MCF 10A (cell line): Measurements from ENCODE around the gene ZNF135. TPM values are rescaled to one million over a fixed set of nuclear protein-coding genes. Genes with fewer than 3 reads are reported as not detected.

Source experiments
- BruUV-seq: library from RNA; stranded (reverse); fragments of 400-500 nt; replicated peaks from 2 replicates; lab custom pipeline; 2021; lab: Mats Ljungman, UMichigan
- CTCF ChIA-PET: fragments of 300-600 bp; sonication (Branson Sonifier 250); formaldehyde crosslinking; extraction: SDS; loops from one replicate; lab custom pipeline; 2021; ENCODE audit warnings: antibody characterized with exemption, inconsistent platforms; lab: Yijun Ruan, JAX
- POLR2A ChIA-PET: fragments of 300-600, 350-650 bp; sonication (Branson Sonifier 250); formaldehyde crosslinking; extraction: SDS; loops from one replicate; lab custom pipeline; 2020; ENCODE audit warnings: antibody characterized with exemption, inconsistent platforms; lab: Yijun Ruan, JAX
- DNase-seq: peaks from one replicate; pipeline ENCODE4 v3.0.0-alpha.2; 2018; ENCODE audit not compliant: unreplicated experiment
- H3K27ac Mint-ChIP-seq: one replicate; pipeline ENCODE4 v1.8.0; 2022; ENCODE audit warnings: mild to moderate bottlenecking, low read depth, mixed read lengths; ENCODE audit not compliant: unreplicated experiment
- H3K27me3 Mint-ChIP-seq: one replicate; pipeline ENCODE4 v1.8.0; 2022; ENCODE audit warnings: mixed read lengths; ENCODE audit not compliant: insufficient read depth, unreplicated experiment
- H3K36me3 Mint-ChIP-seq: one replicate; pipeline ENCODE4 v1.8.0; 2022; ENCODE audit warnings: mild to moderate bottlenecking, moderate library complexity, mixed read lengths; ENCODE audit not compliant: insufficient read depth, unreplicated experiment
- H3K4me1 Mint-ChIP-seq: one replicate; pipeline ENCODE4 v1.8.0; 2022; ENCODE audit warnings: mixed read lengths; ENCODE audit not compliant: insufficient read depth, unreplicated experiment
- H3K4me3 Mint-ChIP-seq: one replicate; pipeline ENCODE4 v1.8.0; 2022; ENCODE audit warnings: mild to moderate bottlenecking, moderate library complexity, mixed read lengths; ENCODE audit not compliant: unreplicated experiment
- H3K9me3 Mint-ChIP-seq: one replicate; pipeline ENCODE4 v1.8.0; 2022; ENCODE audit warnings: mixed read lengths; ENCODE audit not compliant: unreplicated experiment
- CTCF ChIP-seq: fragments of 200-600 bp; IDR thresholded peaks from one replicate; pipeline ENCODE4 v1.8.0; 2022; ENCODE audit warnings: antibody characterized with exemption, mild to moderate bottlenecking; ENCODE audit not compliant: unreplicated experiment
- intact Hi-C: fragments of 100-400 bp; cut with micrococcal nuclease; formaldehyde crosslinking; loops from 2 replicates; pipeline ENCODE4 v1.14.1; 2022
- total RNA-seq: library from RNA; stranded (reverse); gene quantifications from 2 replicates; pipeline ENCODE4 v1.2.3, GENCODE V29; 2022

ZNF135 gene
- total RNA-seq, 1 experiment from 2014 or later = not detected

- no peak overlapping the region for H3K4me3 Mint-ChIP-seq
- BruUV-seq = no TSS peak
Observed at GRCh38 chr19:58093071-58093470, 34.0 kb downstream of the ZNF135 start.

DNA sequence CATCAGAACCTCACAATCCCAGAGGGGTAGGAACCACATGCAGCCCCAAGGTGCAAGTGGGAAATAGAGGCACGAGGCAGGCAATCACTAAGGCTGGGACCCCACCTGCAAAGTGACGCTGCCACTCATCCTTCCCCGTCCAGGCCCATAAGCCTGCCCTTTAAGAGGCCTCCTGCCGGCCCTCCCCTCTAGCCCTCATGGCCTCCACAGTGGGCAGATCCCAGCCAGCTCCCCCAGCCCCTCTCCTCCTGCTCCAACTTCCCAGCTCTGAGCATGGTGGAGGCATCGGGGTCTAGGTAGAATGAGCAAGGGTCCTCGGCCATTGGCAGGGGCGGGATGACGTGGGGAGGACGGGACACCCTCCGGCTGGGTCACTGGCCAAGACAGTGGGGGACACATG is 36.2 kb downstream of the ZNF135 start:
- CTCF ChIA-PET = interaction anchor here (0.6 kb wide), 1 partner anchor 34 kb away, joined by 3 read pairs; no protein-coding TSS in a partner anchor
- peaks cover 23% of the 10 kb centered on the region for H3K9me3 Mint-ChIP-seq
- BruUV-seq = no TSS peak

More at GRCh38 chr19:58093071-58093470, 34.0 kb downstream of the ZNF135 start:
- Mint-ChIP-seq H3K27ac (no peak overlapping the region), H3K4me1 (no peaks in the 10 kb centered on the region), H3K9me3 (peaks cover 16% of the 10 kb centered on the region), H3K36me3 (no peaks in the 10 kb centered on the region), H3K27me3 (no peaks in the 10 kb centered on the region)
- no peak for DNase-seq
- TF ChIP-seq CTCF = no peak
- intact Hi-C loops = no loop called here
- POLR2A ChIA-PET = no interaction called here
- CTCF ChIA-PET = interaction anchor here (0.6 kb wide), 1 partner anchor 899 kb away, joined by 3 read pairs; no protein-coding TSS in a partner anchor

DNA sequence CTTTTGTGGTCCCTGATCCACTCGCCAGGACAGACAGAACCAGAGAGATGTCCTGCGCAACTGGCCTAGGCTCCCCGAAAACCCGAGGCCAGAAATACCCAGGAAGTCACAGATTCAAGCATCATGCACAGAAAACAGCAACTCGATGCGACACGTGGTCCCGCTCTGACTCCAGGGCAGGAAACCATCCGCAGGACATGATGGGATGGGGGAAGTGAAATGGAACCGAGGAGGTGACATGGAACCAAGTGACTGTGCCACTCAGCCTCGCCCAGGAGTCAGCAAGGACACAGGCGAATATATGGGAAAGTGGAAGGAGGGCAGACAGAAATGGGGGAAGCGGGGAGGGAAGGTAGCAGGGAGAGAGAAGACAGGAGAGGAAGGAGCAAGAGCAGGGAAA is 37.8 kb downstream of the ZNF135 start:
- H3K4me1 Mint-ChIP-seq = no peaks in the 10 kb centered on the region
- TF ChIP-seq CTCF = no peak
- H3K9me3 Mint-ChIP-seq = peaks cover 23% of the 10 kb centered on the region
- ChIA-PET POLR2A (no interaction called here), CTCF (no interaction called here)
- intact Hi-C loops = no loop called here
- H3K36me3 Mint-ChIP-seq = no peaks in the 10 kb centered on the region
- no peaks in the 10 kb centered on the region for H3K27me3 Mint-ChIP-seq
- BruUV-seq = no TSS peak
- H3K4me3 Mint-ChIP-seq = no peak overlapping the region
- no peak overlapping the region for H3K27ac Mint-ChIP-seq
- DNase-seq = no peak

More for the DNA sequence above, 36.2 kb downstream of the ZNF135 start:
- DNase-seq = no peak
- H3K27me3 Mint-ChIP-seq = no peaks in the 10 kb centered on the region
- no peak overlapping the region for H3K27ac Mint-ChIP-seq
- H3K4me1 Mint-ChIP-seq = no peaks in the 10 kb centered on the region
- H3K4me3 Mint-ChIP-seq = no peak overlapping the region
- POLR2A ChIA-PET = no interaction called here
- no peaks in the 10 kb centered on the region for H3K36me3 Mint-ChIP-seq
- intact Hi-C loops = no loop called here
- TF ChIP-seq CTCF = no peak

DNA sequence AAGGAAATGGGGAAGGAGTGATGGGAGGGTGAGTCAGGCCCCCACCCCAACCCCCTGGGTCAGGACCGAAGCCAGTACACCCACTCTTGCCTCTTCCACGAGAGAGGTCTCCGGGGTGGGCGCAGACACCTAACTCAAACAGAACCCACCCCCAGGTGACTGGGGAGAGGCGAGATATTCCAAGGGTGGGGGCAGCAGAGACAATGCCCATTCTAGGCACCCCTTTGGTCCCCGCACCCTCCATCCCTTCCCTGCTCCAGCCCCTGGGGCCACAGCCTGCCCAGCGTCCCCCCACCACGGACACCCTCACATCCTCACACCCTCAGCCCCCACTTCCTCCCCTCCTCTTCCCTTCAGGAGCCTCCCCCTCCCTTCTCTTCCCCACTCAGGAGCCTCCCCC is 38.3 kb downstream of the ZNF135 start:
- no TSS peak for BruUV-seq
- TF ChIP-seq CTCF = no peak
- ChIA-PET CTCF (no interaction called here), POLR2A (no interaction called here)
- Mint-ChIP-seq H3K36me3 (no peaks in the 10 kb centered on the region), H3K9me3 (peaks cover 23% of the 10 kb centered on the region), H3K4me1 (no peaks in the 10 kb centered on the region), H3K27ac (no peak overlapping the region), H3K27me3 (no peaks in the 10 kb centered on the region), H3K4me3 (no peak overlapping the region)
- intact Hi-C loops = no loop called here
- DNase-seq = no peak
